Activated gamma-delta T cell treated with Interleukin-2 at 50 U/mL for 16 hours (primary cell): ENCODE results near the gene ISG15.

ENCODE experiments used
- DNase-seq: peaks from one replicate; pipeline ENCODE4 v3.0.0-alpha.2; 2020

Gene ISG15

GRCh38 chr1:1013105-1013921, at the start of gene ISG15:
ISG15 (plus strand) TSS chr1:1013497; CDS start chr1:1013574, 77 bp downstream.
- peak; percentile 86 for DNase-seq

GRCh38 chr1:963746-964525, 49.4 kb upstream of the ISG15 start:
- DNase-seq: no peak

DNA sequence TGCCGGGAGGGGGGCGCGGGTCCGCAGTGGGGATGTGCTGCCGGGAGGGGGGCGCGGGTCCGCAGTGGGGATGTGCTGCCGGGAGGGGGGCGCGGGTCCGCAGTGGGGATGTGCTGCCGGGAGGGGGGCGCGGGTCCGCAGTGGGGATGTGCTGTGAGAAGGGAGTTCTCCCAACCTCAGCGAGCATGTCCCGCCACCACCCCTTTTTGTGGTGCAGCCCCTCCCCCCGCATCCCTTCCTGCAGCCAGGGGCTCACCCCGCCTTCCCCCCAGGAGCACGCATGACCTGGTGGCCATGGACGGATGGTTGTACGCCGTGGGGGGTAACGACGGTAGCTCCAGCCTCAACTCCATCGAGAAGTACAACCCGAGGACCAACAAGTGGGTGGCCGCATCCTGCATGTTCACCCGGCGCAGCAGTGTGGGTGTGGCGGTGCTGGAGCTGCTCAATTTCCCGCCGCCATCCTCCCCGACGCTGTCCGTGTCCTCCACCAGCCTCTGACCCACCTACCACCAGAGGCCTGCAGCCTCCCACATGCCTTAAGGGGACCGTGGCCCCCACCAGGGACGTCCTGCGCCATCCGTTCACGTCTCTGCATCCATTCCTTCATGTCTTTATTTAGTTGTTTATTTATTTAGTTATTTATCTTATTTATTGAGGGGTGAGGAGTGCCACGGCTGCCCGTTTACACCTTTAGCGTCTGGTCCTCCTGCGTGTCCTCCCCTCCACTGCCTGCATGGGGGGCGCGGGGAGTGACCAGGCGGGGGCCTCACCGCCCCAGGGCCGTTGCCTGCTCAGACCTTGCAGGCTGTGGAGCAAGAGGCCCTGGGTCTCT, 48.4 kb upstream of the ISG15 start:
- no peak for DNase-seq

DNA sequence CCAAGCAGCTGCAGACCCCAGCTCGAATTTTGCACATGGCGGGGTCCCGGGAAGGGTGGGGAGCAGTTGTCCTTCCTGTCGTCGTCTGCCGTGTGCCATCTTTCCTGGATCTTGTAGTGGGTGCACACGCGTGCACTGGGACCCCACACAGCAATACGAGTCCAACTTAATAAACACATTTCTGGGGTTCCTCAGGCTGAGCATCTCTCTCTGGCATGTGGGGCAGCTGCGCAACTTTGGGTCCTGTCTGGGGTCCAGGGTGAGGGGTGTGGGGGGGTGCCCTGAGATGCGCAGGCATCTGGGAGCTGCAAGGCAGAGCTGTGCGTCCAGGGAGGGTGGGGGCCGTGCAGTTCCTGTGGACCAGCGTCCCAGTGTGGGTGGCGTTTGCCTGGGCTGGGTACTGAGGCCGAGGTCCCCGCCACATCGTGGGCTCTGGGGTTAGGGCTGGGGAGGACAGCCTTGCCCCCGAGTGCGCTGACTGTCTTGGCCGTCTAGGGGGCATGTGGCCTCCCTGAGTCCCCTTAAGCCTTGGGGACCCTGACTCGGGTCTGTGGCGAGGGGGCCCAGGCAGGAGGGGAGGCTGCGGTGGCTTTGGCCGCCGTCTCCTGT, 47.7 kb upstream of the ISG15 start:
- DNase-seq: no peak

- peak; percentile 32 for DNase-seq
Measured at GRCh38 chr1:966135-966703, 47.1 kb upstream of the ISG15 start, which contains the start of gene PLEKHN1. PLEKHN1 (plus strand) TSS chr1:966482; CDS start chr1:966532, 50 bp downstream.

DNA sequence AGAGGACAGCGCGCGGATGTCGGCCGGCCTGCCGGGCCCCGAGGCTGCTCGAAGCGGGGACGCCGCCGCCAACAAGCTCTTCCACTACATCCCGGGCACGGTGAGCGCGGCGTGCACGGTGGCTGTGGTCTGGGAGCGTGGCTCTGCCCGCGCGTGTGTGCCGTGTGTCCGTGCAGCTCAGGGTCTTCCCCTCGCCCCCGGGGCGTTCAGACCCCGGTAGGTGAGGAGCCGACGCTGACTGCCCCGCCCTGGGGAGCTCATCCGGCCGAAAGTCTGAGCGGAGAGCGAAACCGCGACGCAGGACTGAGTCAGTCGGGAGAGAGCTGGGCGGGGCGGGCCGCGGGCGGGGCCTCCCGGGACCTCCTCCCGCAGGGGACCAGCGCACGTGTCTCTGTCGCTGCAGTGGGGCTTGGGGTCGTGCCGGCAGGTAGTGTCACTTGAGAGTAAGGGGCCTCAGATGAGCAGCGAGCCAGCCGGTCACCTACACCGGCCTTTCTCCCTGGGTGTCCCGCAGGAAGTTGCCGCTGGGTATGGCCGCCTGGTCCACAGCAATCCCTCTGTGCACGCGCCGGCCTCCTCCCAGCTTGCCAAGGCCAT, 46.5 kb upstream of the ISG15 start:
- peak; percentile 80 for DNase-seq

DNA sequence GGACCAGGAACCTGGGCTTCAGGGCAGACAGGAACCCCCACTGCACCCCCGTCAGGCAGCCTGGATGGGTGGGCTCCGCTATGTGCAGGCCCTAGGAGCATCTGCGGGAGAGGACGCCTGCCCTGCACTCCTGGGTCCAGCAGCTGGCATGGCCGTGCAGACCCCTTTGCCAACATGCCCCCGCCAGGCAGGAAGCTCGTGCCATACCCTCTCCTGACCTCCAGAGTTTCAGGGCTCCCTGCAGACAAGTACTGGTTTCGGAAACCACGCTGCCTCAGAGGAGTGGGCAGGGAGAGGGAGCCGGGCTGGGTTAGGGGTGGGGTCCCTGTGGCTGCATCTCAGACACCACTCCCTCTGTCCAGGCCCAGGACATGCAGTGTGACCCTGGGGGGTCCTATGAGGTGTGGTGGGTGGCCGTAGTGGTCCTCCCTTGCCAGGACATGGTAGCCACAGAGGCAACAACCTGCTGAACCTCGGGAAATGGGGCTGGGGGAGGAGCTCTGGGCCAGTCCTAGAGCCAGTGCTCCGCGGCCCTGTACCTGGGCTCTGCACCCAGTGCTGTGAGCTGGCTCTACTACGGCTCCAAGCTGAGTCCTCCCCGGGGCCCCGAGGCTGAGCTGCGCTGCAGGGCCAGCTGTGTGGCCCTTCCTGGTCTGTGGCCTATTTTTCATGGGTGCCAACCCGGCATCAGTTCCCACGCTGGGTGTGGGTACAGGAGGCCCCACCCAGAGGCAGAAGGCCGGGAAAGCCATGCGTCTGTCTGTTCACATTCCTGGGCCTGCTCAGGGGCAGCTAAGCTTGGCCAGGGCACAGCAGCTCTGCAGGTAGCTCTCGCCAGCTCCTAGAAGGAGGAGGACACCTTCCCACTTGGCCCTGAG, 45.6 kb upstream of the ISG15 start:
- DNase-seq: no peak

GRCh38 chr1:969260-969855, 43.9 kb upstream of the ISG15 start:
- DNase-seq: no peak

DNA sequence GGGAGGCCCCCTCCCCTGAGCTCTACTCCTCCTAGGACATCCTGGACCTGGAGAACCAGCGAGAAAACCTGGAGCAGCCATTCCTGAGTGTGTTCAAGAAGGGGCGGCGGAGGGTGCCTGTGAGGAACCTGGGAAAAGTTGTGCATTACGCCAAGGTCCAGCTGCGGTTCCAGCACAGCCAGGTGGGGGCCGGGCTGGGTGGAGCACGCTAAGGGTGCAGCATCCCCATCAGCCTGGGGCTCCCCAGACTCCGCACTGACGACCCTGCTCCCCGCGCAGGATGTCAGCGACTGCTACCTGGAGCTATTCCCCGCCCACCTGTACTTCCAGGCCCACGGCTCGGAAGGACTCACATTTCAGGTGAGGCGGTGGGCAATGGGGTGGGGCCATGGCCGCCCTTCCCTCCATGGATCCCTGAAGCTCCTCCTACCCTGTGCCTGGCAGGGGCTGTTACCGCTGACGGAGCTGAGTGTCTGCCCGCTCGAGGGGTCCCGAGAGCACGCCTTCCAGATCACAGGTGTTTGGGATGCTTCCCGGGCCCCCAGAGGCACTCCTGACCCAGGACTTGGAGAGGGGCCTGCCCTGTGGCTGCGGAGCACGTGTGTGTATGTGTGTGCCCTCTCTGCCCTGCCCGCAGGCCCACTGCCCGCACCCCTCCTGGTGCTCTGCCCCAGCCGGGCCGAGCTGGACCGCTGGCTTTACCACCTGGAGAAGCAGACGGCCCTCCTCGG, 42.9 kb upstream of the ISG15 start:
- no peak for DNase-seq

DNA sequence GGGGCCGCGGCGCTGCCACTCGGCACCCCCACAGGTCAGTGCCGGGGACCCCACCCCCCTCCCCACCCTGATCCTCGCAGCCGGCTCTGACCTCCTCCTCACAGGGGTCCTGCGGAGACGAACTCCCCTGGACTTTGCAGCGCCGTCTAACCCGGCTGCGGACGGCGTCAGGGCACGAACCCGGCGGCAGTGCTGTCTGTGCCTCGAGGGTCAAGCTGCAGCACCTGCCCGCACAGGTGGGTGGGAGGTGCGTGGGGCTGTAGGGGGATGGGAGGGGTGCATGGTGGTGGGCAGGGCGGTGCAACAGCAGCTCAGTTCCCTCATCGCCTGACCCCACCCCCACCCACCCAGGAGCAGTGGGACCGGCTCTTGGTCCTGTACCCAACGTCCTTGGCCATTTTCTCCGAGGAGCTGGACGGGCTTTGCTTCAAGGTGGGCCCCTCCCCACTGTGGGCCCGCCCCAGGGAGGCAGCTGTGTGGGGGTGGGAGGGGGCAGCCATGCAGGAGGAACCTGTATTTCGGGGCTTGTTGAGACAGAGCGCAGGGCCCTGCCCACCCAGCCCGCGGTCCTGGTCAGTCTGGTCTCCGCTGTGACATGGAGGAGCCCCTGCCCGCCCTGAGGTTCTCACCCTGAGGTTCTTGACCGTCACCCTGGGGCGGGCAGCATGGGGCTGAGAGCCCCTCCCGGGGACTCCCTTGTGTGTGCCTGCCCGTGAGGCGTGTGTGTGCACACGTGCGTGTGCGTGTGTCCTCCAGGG, 42.1 kb upstream of the ISG15 start:
- DNase-seq: no peak

- DNase-seq: no peak
Measured at GRCh38 chr1:971751-972506, 41.4 kb upstream of the ISG15 start.

DNA sequence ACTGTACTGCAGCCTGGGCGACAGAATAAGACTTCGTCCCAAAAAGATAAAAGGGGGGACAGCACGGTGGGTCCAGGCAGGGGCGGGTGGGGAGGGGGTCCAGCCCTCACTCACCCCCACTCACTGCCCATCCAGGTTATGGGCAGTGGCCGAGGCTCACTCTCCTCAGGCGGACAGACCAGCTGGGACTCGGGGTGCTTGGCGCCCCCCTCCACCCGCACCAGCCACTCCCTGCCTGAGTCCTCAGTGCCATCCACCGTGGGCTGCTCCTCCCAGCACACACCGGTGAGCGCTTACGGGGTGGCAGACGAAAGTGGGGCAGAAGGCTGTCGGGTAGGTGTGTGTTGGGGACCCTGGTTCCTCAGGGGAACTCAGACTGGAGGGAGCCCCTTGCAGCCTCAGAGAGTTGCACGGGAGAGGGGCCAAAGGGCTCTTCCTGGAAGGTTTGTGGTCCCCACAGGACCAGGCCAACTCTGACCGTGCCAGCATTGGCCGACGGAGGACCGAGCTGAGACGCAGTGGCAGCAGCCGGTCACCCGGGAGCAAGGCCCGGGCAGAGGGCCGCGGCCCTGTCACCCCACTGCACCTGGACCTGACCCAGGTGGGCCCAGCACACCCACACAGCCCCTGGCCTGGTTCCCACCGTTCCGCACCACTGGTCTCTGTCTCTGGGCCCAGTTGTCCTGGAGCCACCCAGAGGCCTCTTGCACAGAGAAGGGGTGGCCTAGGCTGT, 40.4 kb upstream of the ISG15 start:
- no peak for DNase-seq

DNA sequence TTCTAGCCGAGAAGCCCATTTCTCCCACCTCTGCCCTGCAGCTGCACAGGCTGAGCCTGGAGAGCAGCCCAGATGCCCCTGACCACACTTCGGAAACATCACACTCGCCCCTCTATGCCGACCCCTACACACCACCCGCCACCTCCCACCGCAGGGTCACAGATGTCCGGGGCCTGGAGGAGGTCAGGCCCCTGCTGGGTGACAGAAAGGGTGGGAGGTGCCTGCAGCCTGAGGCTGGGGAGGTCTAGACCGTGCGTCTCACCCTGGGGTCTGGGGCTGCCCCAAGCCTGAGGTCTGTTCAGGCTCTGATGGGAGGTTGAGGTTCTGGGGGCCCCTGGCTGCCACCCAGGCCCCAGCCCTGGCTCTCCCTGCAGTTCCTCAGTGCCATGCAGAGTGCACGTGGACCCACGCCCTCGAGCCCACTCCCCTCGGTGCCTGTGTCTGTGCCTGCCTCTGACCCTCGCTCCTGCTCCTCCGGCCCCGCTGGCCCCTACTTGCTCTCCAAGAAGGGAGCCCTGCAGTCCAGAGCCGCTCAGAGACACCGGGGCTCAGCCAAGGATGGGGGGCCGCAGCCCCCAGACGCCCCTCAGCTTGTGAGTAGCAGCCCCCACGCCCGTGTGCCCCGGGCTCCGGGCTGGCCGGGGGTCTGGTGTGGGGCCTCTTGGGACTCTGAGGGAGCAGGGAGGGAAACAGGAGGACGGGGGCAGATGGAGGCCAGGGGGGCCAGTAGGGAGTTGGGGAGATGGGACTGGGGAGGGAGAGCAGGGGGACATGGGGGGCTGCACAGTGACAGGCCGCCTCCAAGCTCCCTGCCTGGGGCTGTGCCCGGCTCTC, 39.6 kb upstream of the ISG15 start:
- DNase-seq: no peak

GRCh38 chr1:974293-974640, 39.0 kb upstream of the ISG15 start:
- no peak for DNase-seq

DNA sequence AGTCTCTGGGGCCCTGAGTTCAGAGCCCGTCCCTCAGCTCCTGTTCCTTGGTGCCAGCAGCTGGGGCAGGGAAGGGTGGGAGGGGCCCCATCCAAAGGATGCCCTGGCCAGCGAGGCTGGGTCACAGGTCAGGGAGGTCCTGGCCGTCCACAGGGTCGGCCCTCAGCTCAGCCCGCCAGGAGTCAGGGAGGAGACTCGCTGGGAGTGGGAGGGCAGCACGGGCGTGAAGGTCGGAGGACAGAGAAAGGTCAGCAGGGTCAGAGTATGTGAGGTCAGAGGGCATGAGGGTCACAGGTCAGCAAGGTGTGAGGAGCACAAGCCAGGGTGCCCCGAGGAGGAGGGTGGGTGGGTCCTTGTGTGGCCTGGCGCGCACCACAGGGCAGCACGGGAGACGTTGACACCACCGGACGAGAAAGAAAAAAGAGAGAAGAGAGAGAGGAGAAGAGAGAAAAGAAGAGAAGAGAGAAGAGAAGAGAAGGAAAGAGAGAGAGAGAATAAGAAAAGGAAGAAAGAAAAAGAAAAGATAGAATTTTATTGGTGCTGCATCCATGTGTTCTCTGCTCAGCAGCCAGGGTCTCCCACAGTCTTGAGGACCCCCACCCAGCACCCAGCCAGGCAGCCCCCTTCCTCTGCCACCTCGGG, 38.5 kb upstream of the ISG15 start:
- DNase-seq: no peak

DNA sequence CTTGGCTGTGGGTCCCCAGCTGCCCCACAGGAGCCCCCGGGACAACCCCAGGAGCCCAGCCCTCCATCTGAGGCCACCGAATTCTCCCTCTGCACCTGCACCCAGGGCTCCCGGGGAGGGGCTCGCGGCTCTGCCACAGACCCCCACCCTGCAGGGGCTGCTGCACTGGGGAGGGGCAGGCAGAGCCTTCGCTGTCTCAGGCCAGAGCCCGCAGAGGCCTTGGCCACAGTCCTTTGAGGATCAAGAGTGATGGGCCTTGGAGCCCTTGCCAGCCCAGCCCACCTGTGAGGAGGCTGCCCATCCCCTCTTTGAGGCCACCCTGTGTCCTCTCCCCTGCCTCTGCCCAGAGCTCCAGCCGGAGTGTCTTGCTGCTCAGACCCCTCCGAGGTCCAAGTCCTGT, 37.9 kb upstream of the ISG15 start:
- no peak for DNase-seq
